Mesendoderm (in vitro differentiated cells): ENCODE data around the gene ACBD4.

Experiments
- DNase-seq: peaks from one replicate; pipeline ENCODE4 v3.0.0; 2013
- H2AK5ac ChIP-seq: 2 replicates; pipeline ENCODE4 v1.6.1; 2013; ENCODE audit warnings: low read length, inconsistent platforms
- H2BK120ac ChIP-seq: 2 replicates; pipeline ENCODE4 v1.6.1; 2013; ENCODE audit warnings: low read depth, mild to moderate bottlenecking, low read length, moderate library complexity, mixed read lengths
- H2BK15ac ChIP-seq: replicated peaks from 2 replicates; pipeline ENCODE4 v1.6.1; 2013; ENCODE audit warnings: low read depth, mild to moderate bottlenecking, moderate library complexity
- H2BK5ac ChIP-seq: 2 replicates; pipeline ENCODE4 v1.6.1; 2013; ENCODE audit warnings: low read length, inconsistent platforms
- H3K18ac ChIP-seq: 2 replicates; pipeline ENCODE4 v1.6.1; 2013; ENCODE audit warnings: mild to moderate bottlenecking, low read length, mixed read lengths
- H3K23ac ChIP-seq: one replicate; pipeline ENCODE4 v1.6.1; 2013; ENCODE audit warnings: low read length
- H3K27ac ChIP-seq: 2 replicates; pipeline ENCODE4 v1.5.1; 2013; ENCODE audit warnings: low read depth, mild to moderate bottlenecking, inconsistent platforms, low read length, moderate library complexity
- H3K27me3 ChIP-seq: 2 replicates; pipeline ENCODE4 v1.6.1; 2013; ENCODE audit warnings: low read length, control low read depth, mild to moderate bottlenecking, inconsistent platforms; ENCODE audit not compliant: insufficient read depth, poor library complexity
- H3K36me3 ChIP-seq: 2 replicates; pipeline ENCODE4 v1.6.1; 2013; ENCODE audit warnings: low read length, inconsistent platforms; ENCODE audit not compliant: control insufficient read depth, insufficient read depth
- H3K4ac ChIP-seq: one replicate; pipeline ENCODE4 v1.6.1; 2013; ENCODE audit warnings: low read depth, mild to moderate bottlenecking, low read length, moderate library complexity
- H3K4me1 ChIP-seq: 2 replicates; pipeline ENCODE4 v1.6.1; 2013; ENCODE audit warnings: low read depth, low read length, inconsistent platforms; ENCODE audit not compliant: control insufficient read depth
- H3K4me2 ChIP-seq: 2 replicates; pipeline ENCODE4 v1.6.1; 2013; ENCODE audit warnings: low read length
- H3K4me3 ChIP-seq: 2 replicates; pipeline ENCODE4 v1.5.1; 2013; ENCODE audit warnings: mild to moderate bottlenecking, low read length
- H3K56ac ChIP-seq: one replicate; pipeline ENCODE4 v1.6.1; 2013; ENCODE audit warnings: low read length
- H3K79me1 ChIP-seq: 2 replicates; pipeline ENCODE4 v1.6.1; 2013; ENCODE audit warnings: low read length, inconsistent platforms
- H3K79me2 ChIP-seq: 2 replicates; pipeline ENCODE4 v1.6.1; 2013; ENCODE audit warnings: mild to moderate bottlenecking, low read length; ENCODE audit not compliant: control insufficient read depth, insufficient read depth
- H3K9ac ChIP-seq: 2 replicates; pipeline ENCODE4 v1.6.1; 2013; ENCODE audit warnings: low read length, inconsistent platforms
- H4K5ac ChIP-seq: one replicate; pipeline ENCODE4 v1.6.1; 2013; ENCODE audit warnings: low read length
- H4K8ac ChIP-seq: one replicate; pipeline ENCODE4 v1.6.1; 2013; ENCODE audit warnings: low read depth, mild to moderate bottlenecking, control low read depth, low read length, moderate library complexity
- WGBS: extraction: QIAGEN DNeasy Blood & Tissue Kit; methylation state at CpG from one replicate; pipeline ENCODE4 v1.1.7; 2013; ENCODE audit warnings: low lambda C conversion rate, missing lambda C conversion rate; ENCODE audit not compliant: insufficient coverage; ENCODE audit errors: extremely low coverage; 5-methylcytosine and 5-hydroxymethylcytosine counted together

Gene ACBD4

DNA sequence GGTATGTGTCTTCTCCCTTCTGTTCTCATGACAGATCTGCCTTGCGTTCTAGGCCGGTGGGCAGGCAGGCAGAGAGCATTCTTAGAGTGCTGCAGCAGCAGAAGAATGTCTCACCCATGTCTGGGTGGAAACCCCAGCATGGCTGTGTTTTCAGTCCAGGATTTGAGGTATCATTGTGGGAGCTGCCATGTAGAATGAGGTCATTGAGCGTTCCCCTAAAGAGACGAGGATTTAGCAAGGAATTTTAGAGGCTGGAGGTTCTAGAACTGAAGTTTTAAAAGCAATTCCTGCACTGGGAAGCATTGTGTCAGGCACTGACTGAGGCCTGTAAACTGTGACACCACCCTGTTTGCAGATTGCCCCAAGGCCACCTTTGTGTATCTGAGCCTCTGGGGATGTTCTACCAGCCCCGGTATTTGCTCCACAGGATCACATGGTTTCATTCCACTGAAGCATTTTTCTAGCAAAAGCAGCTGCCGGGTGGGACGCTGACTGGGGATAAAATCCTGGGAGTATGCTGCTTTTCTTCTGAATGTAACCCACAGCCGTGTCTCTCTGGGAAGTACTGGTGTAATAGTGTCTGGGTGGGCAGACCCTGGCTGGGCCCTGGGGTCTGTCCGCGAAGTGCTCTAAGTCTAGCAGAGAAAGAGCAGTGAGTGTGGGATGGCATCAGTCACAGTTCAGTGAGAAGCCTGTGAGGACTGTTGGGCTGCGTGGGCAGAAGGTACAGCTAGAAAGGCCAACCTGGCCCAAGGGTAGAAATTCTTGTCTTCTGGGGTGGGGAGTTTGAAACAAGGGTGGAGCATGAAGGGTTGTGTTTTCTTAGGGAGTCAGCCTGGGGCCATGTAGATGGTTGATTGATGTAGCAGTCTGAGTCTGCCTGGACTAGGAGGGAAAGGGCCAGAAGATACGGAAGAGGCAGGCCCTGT, 33.3 kb upstream of the ACBD4 start:
- H4K5ac ChIP-seq: no peak overlapping the region
- no peak overlapping the region for H3K23ac ChIP-seq
- no CpG with 5 or more reads among the region's 12 CpGs for whole genome bisulfite sequencing
- peaks cover 33% of the 10 kb centered on the region for H3K36me3 ChIP-seq
- no peaks in the 10 kb centered on the region for H3K79me2 ChIP-seq
- H2BK120ac ChIP-seq: no peak overlapping the region
- no peak overlapping the region for H4K8ac ChIP-seq
- H3K56ac ChIP-seq: no peak overlapping the region
- no peak overlapping the region for H3K4me3 ChIP-seq
- no peaks in the 10 kb centered on the region for H3K79me1 ChIP-seq
- H3K27me3 ChIP-seq: no peaks in the 10 kb centered on the region
- no peak overlapping the region for H3K18ac ChIP-seq
- no peak overlapping the region for H2BK5ac ChIP-seq
- H3K27ac ChIP-seq: no peak overlapping the region
- no peak for DNase-seq
- H3K4ac ChIP-seq: no peak overlapping the region
- H2BK15ac ChIP-seq: no peak overlapping the region
- no peak overlapping the region for H3K4me2 ChIP-seq
- no peak overlapping the region for H3K9ac ChIP-seq
- H2AK5ac ChIP-seq: no peak overlapping the region
- no peaks in the 10 kb centered on the region for H3K4me1 ChIP-seq

DNA sequence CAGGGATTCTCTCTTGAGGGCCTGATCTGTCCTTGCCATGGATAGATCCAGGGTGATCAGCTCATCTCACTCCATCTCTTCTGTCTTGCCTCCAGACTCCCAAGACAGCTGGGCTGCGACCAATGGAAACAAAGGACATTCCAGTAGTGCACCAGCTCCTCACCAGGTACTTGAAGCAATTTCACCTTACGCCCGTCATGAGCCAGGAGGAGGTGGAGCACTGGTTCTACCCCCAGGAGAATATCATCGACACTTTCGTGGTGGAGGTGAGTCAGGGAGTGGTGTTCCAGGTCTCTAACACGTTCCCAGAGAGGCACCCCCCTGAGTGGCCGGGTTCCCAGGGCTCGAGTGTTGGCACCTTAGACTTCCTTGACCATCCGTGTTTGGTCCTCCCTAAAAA, 32.6 kb upstream of the ACBD4 start:
- no peak overlapping the region for H3K9ac ChIP-seq
- no peak overlapping the region for H3K18ac ChIP-seq
- H2BK5ac ChIP-seq: no peak overlapping the region
- H3K36me3 ChIP-seq: peaks cover 31% of the 10 kb centered on the region
- no peak overlapping the region for H4K8ac ChIP-seq
- no peak overlapping the region for H4K5ac ChIP-seq
- no peak overlapping the region for H3K27ac ChIP-seq
- no peak overlapping the region for H3K4me2 ChIP-seq
- no peak overlapping the region for H2BK15ac ChIP-seq
- H3K56ac ChIP-seq: no peak overlapping the region
- H3K23ac ChIP-seq: no peak overlapping the region
- H3K79me1 ChIP-seq: no peaks in the 10 kb centered on the region
- H3K79me2 ChIP-seq: no peaks in the 10 kb centered on the region
- no peak overlapping the region for H2AK5ac ChIP-seq
- WGBS: no CpG with 5 or more reads among the region's 9 CpGs
- no peaks in the 10 kb centered on the region for H3K27me3 ChIP-seq
- H3K4me3 ChIP-seq: no peak overlapping the region
- no peak for DNase-seq
- no peak overlapping the region for H3K4ac ChIP-seq
- H3K4me1 ChIP-seq: no peaks in the 10 kb centered on the region
- no peak overlapping the region for H2BK120ac ChIP-seq

DNA sequence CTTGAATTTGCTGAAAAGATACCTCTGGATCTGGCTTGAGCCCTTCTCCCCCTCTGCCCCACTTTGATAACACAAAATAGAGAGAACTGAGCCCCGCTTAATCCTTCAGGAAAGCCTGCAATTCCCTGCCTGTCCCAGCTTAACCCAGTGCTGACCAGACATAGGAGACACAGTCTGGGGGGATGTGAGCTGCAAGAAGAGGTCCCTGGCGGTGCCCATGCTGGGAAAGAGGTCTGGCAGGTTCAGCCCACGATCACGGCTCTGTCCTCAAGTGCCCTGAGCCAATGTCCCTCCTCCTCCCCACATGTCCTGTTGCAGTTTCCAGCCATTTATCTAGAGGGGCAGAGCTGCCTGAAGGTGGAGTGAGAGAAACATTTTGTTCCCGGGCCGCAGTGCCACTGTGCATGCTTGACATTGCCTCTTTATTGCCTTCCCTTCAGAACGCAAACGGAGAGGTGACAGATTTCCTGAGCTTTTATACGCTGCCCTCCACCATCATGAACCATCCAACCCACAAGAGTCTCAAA, 32.2 kb upstream of the ACBD4 start:
- Histone ChIP-seq H3K27ac (no peak overlapping the region), H3K4me3 (no peak overlapping the region), H3K18ac (no peak overlapping the region), H3K27me3 (no peaks in the 10 kb centered on the region), H3K4me2 (no peak overlapping the region), H3K4me1 (no peaks in the 10 kb centered on the region), H3K4ac (no peak overlapping the region), H3K9ac (no peak overlapping the region), H3K23ac (no peak overlapping the region), H4K8ac (no peak overlapping the region), H2BK120ac (no peak overlapping the region), H2BK5ac (no peak overlapping the region), H4K5ac (no peak overlapping the region), H3K79me1 (no peaks in the 10 kb centered on the region), H3K36me3 (peaks cover 28% of the 10 kb centered on the region), H3K56ac (no peak overlapping the region), H2BK15ac (no peak overlapping the region), H2AK5ac (no peak overlapping the region), H3K79me2 (no peaks in the 10 kb centered on the region)
- no peak for DNase-seq
- no CpG with 5 or more reads among the region's 9 CpGs for WGBS

DNA sequence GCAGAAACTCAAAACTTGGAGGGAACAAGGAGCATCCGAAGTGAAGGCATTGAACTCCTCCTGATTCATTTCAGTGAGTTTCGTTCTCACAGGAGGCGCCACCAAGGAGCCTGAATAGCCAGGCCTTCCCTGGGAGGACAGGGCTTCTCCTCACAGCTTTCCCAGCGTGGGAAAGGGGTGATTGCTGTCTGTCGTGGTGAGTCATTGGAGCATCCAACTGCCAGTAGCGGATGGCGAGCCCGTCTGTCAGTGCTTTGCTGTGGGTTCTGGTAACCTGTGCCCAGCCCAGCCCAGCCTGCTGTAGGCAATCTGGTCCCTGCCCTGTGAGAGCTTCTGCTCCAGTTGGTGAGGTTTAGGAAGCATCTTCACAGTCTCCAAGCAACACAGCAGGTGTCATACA, 31.5 kb upstream of the ACBD4 start:
- H2AK5ac ChIP-seq: no peak overlapping the region
- no CpG with 5 or more reads among the region's 8 CpGs for WGBS
- H3K56ac ChIP-seq: no peak overlapping the region
- H3K36me3 ChIP-seq: peaks cover 30% of the 10 kb centered on the region
- no peaks in the 10 kb centered on the region for H3K79me2 ChIP-seq
- no peak overlapping the region for H4K5ac ChIP-seq
- no peak overlapping the region for H3K4me2 ChIP-seq
- no peak overlapping the region for H3K23ac ChIP-seq
- no peaks in the 10 kb centered on the region for H3K79me1 ChIP-seq
- no peak overlapping the region for H4K8ac ChIP-seq
- H2BK15ac ChIP-seq: no peak overlapping the region
- H3K27me3 ChIP-seq: no peaks in the 10 kb centered on the region
- no peak overlapping the region for H3K4ac ChIP-seq
- H3K9ac ChIP-seq: no peak overlapping the region
- DNase-seq: no peak
- H3K18ac ChIP-seq: no peak overlapping the region
- no peak overlapping the region for H2BK5ac ChIP-seq
- no peak overlapping the region for H2BK120ac ChIP-seq
- H3K27ac ChIP-seq: no peak overlapping the region
- H3K4me1 ChIP-seq: no peaks in the 10 kb centered on the region
- no peak overlapping the region for H3K4me3 ChIP-seq

DNA sequence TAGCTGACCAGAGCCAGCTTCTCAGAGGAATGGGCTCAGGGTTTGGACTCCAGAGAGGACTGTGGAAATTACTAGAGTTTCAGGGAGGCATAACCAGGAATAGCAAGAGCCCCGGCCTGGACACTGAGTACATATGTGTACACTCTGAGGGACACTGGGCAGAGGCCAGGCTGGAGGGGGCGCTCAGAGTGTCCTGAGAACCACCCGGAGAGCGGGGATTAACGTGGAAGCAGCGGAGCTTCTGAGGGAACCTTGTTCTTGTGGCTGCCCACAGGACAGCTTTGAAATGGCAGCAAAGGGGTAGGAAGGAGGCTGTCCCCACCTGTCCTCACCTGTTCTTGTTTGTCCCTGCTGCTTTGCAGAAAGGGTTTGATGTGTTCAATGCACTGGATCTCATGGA, 31.0 kb upstream of the ACBD4 start:
- H3K4me2 ChIP-seq: no peak overlapping the region
- H3K4me3 ChIP-seq: no peak overlapping the region
- no peaks in the 10 kb centered on the region for H3K79me1 ChIP-seq
- no peak overlapping the region for H2BK120ac ChIP-seq
- H3K9ac ChIP-seq: no peak overlapping the region
- no peak overlapping the region for H2BK15ac ChIP-seq
- no peaks in the 10 kb centered on the region for H3K79me2 ChIP-seq
- no peaks in the 10 kb centered on the region for H3K27me3 ChIP-seq
- WGBS: no CpG with 5 or more reads among the region's 6 CpGs
- H3K27ac ChIP-seq: no peak overlapping the region
- H2BK5ac ChIP-seq: no peak overlapping the region
- no peak overlapping the region for H3K23ac ChIP-seq
- no peak overlapping the region for H3K18ac ChIP-seq
- no peak overlapping the region for H4K5ac ChIP-seq
- H3K36me3 ChIP-seq: peaks cover 30% of the 10 kb centered on the region
- no peaks in the 10 kb centered on the region for H3K4me1 ChIP-seq
- H4K8ac ChIP-seq: no peak overlapping the region
- H3K56ac ChIP-seq: no peak overlapping the region
- DNase-seq: no peak
- H3K4ac ChIP-seq: no peak overlapping the region
- H2AK5ac ChIP-seq: no peak overlapping the region
